ENCODE results near the gene ARHGEF16. TPM values are rescaled to one million over a fixed set of nuclear protein-coding genes. Genes with fewer than 3 reads are reported as not detected.

Gene ARHGEF16
- polyA plus RNA-seq: 1 to 10 TPM; 1.2 to 9.0 (median 4.6) TPM

DNA sequence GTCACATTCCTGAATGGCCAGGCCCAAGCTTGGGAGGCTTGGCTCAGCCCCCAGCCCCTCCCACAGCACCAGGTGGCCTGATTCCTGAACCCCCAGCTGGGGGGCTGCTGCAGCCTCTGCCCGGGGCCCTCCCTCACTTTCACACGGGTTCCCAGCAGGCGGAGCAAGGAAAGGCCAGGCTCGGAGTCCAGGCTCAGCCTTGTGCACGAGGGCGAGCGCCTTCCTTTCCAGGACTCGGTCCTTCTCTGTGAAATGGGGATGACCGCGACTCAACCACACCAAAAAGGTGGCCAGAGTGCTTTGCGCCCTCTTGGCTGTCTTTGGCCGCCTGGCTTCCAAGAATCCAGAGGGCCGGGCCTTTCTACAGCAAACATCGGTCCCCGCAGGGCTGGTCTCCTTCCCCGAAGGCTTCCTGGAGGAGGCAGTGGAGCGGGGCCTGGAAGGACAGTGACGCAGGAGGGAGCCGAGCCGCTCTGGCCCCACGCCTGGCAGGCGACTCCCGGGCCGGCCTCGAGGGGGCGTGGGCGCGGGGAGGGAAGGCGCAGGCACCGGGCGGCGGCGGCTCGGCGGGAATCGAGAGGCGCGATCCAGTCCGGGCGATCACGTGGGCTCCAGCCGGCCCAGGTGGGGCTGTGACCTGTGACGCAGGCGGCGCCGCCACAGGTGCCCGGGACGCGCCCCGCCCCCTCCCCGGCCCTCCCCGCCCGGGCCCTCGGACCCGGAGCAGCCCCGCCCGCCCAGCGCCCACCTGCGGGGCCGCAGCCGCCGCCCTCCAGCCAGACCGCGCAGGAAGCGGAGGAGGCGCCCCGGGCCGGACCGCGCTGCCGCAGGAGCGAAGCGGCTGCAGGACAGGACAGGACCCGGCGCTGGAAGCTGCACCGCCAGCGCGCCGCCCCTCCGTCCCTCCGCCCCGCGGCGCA, at the start of gene ARHGEF16:
Gene ARHGEF16 (plus strand): TSS at position 775 of the 920 bp plus-strand sequence. CDS start 8,420 bp downstream, outside the sequence.
- 5 to 7% (median 5%) methylated on average over 53 to 82 of the region's 84 CpGs for WGBS, 3 donors
- no peak within 1 kb of the TSS for H3K27ac ChIP-seq (ENCODE audit: low read depth, low read length)

DNA sequence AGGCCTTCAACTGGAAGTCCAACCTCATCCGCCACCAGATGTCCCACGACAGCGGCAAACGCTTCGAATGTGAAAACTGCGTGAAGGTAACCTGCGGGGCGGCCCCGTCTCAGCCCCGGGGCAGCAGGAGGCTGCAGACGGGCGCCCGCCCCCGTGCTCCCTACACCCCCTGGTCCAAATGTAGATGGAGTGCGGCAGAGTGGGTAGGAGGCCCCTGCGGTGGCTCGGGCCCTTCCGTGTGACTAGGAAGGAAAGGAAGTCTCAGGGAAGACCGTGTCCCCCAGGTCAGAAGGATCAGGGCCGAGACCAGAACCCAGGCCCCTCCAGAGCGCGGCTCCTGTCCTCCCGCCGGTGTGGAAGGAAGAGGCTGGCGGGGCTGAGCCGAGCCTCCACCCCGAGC, 49.7 kb upstream of the ARHGEF16 start:
- no peak overlapping the region for H3K27ac ChIP-seq (ENCODE audit: low read depth, low read length)
- 92 to 95% (median 93%) methylated on average over 23 to 27 of the region's 27 CpGs for WGBS, 3 donors

DNA sequence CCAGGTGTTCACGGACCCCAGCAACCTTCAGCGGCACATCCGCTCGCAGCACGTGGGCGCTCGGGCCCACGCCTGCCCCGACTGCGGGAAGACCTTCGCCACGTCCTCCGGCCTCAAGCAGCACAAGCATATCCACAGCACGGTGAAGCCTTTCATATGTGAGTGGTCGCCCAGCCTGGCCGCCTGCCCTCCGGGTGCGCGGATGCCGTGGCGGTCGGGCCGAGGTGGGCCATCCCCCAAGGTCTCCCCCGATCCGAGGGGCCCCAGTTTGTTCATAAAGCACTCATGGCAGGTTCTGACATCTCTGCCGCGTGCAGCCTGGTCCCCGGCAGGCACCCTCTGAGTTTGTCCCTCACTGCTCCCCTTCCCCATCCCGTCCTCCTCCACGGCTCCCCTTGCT, 49.0 kb upstream of the ARHGEF16 start:
- 89 to 92% (median 91%) methylated on average over 29 to 30 of the region's 30 CpGs for WGBS, 3 donors
- no peak overlapping the region for H3K27ac ChIP-seq (ENCODE audit: low read depth, low read length)

DNA sequence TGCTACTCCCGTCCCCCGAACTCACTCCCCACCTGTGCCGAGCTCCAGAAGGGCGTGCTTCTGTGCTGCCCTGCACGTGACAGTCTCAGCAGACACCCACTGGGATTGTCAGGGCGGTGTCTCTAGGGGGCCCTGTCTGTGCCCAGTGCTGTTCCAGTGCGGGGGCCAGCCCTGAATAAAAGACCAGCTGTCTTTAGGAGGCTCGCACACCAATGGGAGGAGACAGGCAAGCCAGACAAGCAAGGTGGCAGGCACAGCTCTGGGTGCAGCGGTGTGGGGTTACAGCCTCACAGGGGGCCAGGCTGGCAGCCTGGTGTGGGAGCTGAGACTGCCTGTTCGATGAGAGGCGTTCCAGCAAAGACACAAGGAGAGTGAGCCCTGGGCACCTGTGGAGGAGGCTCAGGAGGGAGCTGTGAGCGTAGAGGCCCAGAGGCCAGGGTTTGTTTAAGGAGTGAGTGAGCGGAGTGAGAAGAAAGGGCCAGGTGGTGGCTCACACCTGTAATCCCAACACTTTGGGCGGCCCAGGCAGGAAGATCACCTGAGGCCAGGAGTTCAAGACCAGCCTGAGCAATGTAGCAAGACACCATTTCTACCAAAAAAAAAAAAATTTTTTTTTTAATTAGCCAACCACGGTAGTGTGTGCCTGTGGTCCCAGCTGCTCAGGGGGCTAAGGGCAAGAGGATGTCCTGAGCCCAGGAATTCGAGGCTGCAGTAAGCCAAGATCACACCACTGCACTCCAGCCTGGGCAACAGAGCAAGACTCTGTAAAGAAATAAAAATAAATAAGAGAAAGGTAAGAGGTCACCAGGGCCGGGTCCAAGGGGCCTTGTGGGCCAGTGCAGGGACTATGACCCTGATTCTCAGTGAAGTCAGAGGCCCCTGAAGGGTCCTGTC, 48.2 kb upstream of the ARHGEF16 start:
- WGBS, 3 donors: 80 to 91% (median 87%) methylated on average over 17 of the region's 17 CpGs
- H3K27ac ChIP-seq (ENCODE audit: low read depth, low read length): no peak overlapping the region

DNA sequence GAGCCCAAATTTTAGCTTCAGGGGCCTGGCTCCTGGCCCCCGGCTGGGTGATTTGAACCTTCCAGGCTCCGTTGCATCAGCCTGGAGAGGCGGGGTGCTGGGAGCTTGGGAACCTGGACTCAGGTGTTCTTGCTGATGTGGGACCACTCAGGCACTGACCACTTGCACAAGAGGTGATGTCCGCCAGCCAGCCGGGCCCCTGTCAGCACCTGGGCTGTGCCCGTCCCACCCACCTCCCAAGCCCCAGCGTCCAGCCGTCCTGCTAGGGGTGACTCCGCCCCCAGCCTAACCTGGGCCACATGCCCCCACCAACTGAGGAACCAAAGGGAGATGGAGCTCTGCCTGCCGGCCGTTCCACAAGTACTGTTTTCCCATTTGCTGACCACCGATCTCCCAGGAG, 47.4 kb upstream of the ARHGEF16 start:
- no peak overlapping the region for H3K27ac ChIP-seq (ENCODE audit: low read depth, low read length)
- 87 to 98% (median 88%) methylated on average over 12 of the region's 12 CpGs for WGBS, 3 donors

DNA sequence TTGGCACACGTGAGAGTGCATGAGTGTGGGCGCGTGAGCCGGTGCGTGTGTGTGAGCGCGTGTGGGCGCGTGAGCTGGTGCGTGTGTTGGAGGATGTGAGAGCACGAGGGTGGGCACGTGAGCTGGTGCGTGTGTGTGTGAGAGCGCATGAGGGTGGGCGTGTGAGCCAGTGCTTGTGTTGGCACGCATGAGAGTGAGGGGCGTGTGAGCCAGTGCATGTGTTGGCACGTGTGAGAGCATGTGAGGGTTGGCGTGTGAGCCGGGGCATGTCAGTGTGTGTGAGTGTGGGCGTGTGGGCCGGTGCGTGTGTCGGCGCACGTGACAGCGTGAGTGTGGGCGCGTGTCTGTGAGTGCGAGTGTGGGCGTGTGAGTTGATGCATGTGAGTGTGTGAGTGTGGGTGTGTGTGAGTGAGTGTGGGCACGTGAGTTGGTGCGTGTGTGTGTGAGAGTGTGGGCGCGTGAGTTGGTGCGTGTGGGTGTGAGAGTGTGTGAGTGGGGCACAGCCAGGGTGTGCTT, 45.7 kb upstream of the ARHGEF16 start:
- H3K27ac ChIP-seq (ENCODE audit: low read depth, low read length): no peak overlapping the region
- 92 to 96% (median 92%) methylated on average over 36 of the region's 36 CpGs for WGBS, 3 donors

DNA sequence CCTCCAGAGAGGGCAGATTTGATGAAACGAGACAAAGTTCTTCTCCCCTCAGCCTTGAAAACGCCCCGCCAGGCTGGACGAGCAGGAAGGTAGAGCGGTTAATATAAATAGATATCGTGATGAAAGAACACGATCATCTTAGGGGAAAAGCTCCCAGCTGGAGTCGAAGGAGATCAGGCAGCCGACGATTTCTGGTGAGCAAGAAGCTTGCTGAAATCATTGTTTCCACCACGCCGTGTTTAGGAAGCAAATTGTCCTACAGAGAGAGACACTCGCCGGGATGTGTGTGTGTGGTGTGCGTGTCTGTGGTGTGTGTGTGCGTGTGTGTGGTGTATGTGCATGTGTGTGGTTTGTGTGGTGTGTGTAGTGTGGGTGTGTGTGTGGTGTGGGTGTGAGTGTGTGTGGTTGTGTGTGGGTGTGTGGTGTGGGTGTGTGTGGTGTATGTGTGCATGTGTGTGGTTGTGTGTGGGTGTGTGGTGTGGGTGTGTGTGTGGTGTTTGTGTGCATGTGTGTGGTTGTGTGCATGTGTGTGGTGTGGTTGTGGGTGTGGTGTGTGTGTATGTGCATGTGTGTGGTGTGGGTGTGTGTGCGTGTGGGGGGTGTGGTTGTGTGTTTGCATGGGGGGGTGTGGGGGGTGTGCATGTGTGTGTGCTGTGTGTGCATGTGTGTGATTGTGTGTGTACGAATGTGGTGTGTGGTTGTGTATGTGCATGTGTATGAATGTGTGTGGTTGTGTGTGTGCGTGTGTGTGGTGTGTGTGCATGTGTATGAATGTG, 44.9 kb upstream of the ARHGEF16 start:
- no peak overlapping the region for H3K27ac ChIP-seq (ENCODE audit: low read depth, low read length)
- 72 to 84% (median 76%) methylated on average over 19 of the region's 19 CpGs for WGBS, 3 donors

DNA sequence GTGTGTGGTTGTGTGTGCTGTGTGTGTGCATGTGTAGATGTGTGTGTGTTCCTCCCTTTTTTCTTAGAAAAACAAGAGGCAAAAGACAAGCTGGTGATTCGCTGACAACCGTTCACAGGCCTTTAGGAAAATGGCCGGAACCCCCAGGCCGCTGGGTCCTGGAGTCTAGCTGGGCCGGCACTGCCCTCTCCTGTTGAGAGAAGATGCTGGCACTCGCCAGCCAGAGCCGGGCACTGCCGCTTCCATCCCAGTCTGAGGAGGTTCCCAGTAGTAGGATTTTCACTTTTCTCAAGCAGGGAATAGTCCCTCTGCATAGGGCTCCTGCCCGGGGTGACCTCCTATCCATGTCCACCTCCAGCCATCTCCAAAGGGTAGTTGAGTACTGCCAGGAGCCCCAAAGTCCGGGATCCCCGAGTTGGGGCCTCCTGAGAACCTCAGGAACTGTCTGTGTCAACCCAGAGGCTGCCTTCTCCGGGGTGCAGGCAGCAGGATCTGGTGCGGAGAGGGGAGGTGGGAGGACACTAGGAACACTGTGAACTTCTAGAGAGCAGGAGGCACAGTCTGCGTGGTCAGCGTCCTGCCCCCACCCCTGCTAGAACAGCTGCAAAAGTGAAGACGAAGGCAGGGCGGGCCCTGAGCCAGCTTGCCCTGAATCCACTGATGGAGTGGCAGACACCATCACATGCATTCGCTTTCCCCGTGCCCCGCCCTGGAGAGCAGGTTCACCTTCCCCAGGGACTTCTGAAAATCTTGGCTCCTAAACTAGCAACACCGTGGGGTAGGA, 44.1 kb upstream of the ARHGEF16 start:
- no peak overlapping the region for H3K27ac ChIP-seq (ENCODE audit: low read depth, low read length)
- WGBS, 3 donors: 58 to 72% (median 69%) methylated on average over 21 of the region's 21 CpGs

DNA sequence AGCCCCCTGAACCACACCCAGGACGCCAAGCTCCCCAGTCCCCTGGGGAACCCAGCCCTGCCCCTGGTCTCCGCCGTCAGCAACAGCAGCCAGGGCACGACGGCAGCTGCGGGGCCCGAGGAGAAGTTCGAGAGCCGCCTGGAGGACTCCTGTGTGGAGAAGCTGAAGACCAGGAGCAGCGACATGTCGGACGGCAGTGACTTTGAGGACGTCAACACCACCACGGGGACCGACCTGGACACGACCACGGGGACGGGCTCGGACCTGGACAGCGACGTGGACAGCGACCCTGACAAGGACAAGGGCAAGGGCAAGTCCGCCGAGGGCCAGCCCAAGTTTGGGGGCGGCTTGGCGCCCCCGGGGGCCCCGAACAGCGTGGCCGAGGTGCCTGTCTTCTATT, 42.7 kb upstream of the ARHGEF16 start:
- H3K27ac ChIP-seq (ENCODE audit: low read depth, low read length): no peak overlapping the region
- 84 to 91% (median 89%) methylated on average over 30 of the region's 30 CpGs for WGBS, 3 donors

DNA sequence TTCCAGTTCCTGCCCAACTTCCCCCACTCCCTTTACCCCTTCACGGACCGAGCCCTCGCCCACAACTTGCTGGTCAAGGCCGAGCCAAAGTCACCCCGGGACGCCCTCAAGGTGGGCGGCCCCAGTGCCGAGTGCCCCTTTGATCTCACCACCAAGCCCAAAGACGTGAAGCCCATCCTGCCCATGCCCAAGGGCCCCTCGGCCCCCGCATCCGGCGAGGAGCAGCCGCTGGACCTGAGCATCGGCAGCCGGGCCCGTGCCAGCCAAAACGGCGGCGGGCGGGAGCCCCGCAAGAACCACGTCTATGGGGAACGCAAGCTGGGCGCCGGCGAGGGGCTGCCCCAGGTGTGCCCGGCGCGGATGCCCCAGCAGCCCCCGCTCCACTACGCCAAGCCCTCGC, 42.1 kb upstream of the ARHGEF16 start:
- 87 to 93% (median 92%) methylated on average over 33 of the region's 33 CpGs for WGBS, 3 donors
- H3K27ac ChIP-seq (ENCODE audit: low read depth, low read length): no peak overlapping the region

DNA sequence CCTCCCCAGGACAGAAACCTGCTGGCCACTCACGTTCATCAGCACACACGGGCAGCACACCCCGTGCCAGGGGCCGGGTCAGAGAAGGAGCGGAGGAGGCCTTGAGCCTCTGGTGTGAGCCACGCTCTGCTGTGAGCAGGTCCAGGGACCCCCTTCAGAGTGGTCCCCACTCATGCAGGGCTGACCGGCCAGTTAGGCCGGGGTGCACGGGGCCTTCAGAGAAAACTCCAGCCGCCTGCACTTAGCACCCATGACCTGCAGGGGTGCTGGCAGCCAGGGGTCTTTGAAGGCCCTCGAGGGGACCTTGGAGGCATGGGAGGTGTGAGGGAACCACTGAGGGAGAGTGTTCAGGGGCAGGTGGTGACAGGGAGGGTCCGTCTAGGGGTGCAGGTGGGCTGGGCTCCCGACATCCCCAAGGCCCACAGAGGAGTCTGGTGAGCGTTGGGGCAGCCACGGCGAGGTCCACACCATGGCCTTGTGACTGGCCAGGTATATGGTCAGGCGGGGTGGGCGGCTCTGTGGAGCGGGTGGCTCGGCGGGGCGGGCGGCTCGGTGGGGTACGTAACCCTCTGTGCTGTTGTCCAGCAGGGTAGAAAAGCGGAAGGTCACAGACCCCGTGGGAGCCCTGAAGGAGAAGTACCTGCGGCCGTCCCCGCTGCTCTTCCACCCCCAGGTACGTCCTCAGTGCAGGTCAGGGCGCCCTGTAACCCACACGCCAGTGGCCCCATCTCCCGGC, 40.3 kb upstream of the ARHGEF16 start:
- no peak overlapping the region for H3K27ac ChIP-seq (ENCODE audit: low read depth, low read length)
- WGBS, 3 donors: 93 to 94% (median 94%) methylated on average over 30 to 34 of the region's 34 CpGs

DNA sequence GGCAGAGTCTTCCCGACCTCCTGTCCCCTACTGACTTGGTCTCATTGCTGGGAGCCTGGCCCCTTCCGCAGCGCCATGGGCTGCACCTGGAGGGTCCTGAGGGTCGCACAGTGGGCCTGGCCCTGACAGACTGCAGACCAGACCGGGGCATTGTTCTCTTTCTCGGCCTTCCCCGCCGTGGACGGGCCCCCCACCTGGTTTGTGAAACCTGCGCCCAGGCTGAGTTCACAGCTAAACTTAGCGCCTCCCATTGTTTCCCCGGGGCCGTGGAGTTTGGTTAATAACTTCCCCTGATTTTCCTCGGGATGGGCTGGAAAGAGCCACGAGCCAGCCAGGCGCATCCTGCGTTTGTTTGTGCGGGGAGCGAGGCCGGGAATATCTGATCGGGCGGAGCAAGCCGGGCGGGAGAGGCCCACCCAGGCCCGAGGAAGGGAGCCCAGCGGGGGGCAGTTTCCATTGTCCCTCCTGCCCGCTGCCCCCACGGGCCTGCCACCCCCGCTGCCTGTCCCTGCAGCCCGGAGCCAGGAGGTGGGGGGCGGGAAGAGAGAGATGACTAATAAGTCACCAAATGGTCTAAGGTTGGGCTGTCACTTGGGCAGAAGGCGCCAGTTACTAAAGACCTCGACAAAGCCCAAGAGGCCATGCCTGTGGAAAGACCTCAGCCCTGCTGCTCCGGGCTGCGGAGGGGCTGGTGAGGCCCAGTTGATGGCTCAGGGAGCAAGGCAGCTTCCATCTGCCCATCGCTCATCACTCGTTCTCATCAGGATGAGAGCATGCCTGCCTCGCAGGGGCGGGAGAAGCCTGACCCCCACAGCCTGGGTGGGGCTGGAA, 39.0 kb upstream of the ARHGEF16 start:
- WGBS, 3 donors: 58 to 81% (median 64%) methylated on average over 35 to 39 of the region's 39 CpGs
- no peak overlapping the region for H3K27ac ChIP-seq (ENCODE audit: low read depth, low read length)

DNA sequence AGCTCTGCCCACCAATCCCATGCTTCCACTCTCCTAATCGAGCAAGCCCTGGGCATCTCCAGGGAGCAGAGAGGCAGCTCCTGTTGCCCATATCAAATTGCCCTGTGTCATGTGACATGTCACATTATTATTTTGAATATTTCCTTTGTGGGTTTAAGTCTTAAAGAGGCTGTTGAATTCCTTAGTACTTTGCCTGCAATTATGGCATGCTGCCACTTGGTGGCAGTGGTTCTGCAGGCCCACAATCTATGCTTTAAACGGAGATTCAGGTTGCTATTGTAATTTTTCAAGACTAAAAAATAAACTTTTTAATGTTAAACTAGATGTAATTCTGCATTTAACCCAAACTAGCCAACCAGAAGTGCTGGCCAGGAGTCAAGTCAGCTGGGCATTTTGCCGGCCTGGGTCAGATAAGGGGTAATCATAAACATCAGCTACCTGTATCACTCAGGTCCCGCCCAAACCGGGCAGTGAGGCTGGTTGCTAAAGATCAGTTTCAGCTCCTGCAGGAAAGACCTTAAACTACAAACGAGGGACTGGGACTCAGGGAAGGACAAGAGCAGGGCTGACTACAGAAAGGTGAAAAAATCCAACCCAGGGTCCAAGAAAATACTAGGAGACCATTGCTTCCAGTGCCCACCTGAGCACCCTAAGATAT, 37.3 kb upstream of the ARHGEF16 start:
- no peak overlapping the region for H3K27ac ChIP-seq (ENCODE audit: low read depth, low read length)
- WGBS, 3 donors: 74 to 86% (median 83%) methylated on average over 6 of the region's 6 CpGs

DNA sequence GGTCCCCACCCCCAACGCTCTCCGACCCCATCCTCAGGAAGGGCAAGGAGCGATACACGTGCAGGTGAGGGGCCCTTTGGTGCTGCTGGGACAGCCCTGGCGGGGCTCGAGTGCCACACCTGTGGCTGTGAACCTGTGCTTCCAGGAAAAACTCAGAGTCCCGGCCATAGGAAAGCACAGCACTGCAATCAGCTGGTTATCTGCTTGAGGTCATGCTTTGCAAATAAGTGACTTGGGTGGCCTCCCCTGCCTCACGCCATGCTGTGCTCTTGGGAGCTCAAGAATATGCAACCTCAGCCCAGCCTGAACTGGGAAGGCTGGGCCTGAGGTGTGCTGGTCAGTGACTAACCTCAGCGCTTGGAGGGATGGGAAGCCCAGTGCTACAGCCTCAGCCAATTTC, 36.5 kb upstream of the ARHGEF16 start:
- WGBS, 3 donors: 76 to 88% (median 79%) methylated on average over 9 of the region's 9 CpGs
- no peak overlapping the region for H3K27ac ChIP-seq (ENCODE audit: low read depth, low read length)

DNA sequence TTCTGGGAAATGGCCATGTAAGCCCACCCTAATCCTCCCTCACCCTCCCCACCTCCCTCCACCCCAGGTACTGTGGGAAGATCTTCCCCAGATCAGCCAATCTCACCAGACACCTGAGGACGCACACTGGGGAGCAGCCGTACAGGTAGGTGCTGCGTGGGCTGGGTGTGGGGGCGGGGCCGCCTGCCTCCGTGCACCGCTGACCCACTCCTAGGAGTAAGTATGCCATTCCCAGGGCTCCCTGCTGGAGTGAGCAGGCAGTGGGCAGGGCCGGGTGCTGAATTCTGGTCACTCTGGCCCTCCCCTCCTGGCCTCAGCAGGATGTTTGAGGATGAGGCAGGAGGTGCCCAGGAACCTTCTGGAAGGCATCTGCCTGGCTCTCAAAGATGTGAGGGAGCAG, 35.9 kb upstream of the ARHGEF16 start:
- 88 to 96% (median 89%) methylated on average over 8 of the region's 8 CpGs for WGBS, 3 donors
- H3K27ac ChIP-seq (ENCODE audit: low read depth, low read length): no peak overlapping the region
